Dedifferentiated amniotic fluid mesenchymal stem cell (primary cell): ENCODE results near the gene EPB41L3.

Experiments used
- DNase-seq: peaks from one replicate; pipeline ENCODE4 v3.0.0-alpha.2; 2016; ENCODE audit errors: extremely low spot score

EPB41L3 gene

GRCh38 chr18:5415031-5415430 is 128.8 kb downstream of the EPB41L3 start:
- DNase-seq = no peak

DNA sequence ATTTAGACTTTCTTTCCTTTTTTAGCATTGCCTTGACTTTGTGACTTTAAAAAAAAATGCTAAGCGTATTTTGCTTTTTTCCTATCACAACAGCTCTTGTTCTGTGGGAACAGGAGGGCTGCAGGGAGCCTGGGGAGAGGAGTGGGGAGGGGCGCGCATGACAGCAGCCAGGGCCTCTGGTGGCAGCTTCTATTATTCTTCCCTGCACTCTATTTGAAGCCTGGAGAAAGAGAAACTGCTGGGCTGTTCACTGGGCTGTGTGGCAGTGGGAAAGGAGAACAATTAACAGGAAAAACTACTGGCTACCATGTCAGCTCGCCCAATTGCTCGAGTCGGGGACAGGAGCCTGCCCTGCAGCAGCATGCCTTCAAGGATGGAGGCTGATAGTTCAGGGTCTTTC is 129.3 kb downstream of the EPB41L3 start:
- no peak for DNase-seq

GRCh38 chr18:5413447-5413846 is 130.3 kb downstream of the EPB41L3 start:
- no peak for DNase-seq

DNA sequence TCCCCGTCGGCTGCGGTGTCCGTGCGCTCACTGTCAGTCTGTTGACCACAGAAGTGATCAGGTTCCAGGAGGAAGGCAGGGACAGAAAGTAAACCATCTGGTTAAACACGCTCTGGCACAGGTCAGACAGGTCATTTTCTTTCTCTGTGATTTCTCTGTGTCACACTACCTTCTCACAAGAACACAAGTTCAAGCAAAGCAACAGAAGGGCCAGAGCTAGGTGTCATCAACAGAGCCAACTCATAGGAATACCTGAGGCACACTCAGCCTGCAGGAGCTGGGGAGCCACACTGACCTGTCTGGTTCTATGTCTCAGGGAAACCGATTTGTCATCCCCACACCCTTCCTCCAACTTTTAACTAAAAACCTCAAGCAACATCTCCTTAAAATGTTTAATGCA is 133.2 kb downstream of the EPB41L3 start:
- DNase-seq = no peak

- DNase-seq = no peak
Observed at GRCh38 chr18:5398269-5398668, 145.5 kb downstream of the EPB41L3 start.

- DNase-seq = no peak
Observed at GRCh38 chr18:5397102-5397501, 146.7 kb downstream of the EPB41L3 start.

DNA sequence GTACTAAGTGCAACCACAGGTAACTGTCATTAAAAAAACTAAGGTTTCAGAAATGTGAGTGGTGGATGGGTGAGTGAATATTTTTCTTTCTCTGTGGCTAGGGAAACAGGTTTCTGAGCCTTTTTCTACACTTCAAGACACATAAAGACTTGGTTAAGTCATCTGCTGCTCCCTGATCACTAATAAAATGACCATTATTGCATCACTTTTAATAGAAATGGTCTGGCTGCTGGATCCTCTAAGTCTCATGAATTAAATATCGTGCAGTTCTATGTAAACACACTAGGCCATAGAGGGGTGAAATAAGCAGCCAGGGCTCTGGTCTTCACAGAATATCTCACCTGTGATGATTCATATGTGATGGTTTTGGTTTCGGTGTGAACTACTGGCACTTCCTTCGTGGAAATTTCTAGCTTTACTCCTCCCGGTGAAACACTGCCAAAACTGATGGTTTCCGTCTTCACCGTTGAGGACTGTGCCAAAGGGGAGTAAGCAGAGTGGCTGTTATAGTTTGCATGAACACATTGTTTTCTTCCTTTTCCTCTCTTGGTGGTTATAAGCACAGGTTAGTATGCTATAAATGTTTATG is 147.8 kb downstream of the EPB41L3 start:
- no peak for DNase-seq

GRCh38 chr18:5393779-5394178 is 150.0 kb downstream of the EPB41L3 start:
- DNase-seq = no peak

GRCh38 chr18:5391409-5391808 is 152.4 kb downstream of the EPB41L3 start:
- DNase-seq = no peak

DNA sequence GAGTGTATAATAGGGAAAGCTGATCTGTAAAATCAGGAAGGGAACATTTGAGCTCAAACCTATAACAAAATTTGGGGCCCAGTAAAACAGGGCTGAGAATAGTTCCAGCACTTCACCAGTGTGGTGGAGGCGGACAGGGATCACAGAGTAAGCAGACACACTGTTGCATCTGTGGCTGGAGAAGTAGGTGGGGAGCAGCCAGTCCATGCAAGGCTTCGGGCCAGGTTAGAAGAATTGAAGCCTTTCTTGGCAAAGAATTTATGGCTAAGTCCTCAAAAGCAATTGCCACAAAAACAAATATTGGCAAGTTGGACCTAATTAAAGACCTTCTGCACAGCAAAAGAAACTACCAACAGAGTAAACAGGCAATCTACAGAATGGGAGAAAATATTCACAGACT is 154.4 kb downstream of the EPB41L3 start:
- DNase-seq = no peak

DNA sequence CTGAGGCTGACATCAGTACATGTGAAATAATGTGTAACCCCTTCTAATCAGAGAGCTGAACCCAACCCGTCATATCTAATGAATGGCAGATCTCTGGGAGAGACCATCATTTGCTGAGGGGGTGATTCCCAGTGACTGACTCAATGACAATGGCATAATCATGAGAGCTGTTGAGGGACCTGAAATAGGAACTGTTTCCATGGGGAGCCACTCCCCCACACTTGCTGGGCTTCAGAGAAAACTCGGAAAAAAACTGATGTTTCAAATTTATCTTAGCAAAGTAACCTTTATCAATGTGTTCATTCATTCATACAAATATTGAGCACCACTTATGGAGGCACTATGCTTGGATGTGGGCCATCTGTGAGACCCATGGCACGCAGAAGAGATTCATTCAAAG is 154.9 kb downstream of the EPB41L3 start:
- no peak for DNase-seq

- no peak for DNase-seq
Observed at GRCh38 chr18:5380586-5380985, 163.2 kb downstream of the EPB41L3 start.

- DNase-seq = no peak
Observed at GRCh38 chr18:5376986-5377385, 166.8 kb downstream of the EPB41L3 start.

GRCh38 chr18:5370332-5370731 is 173.5 kb downstream of the EPB41L3 start:
- no peak for DNase-seq

GRCh38 chr18:5369513-5369912 is 174.3 kb downstream of the EPB41L3 start:
- DNase-seq = no peak

DNA sequence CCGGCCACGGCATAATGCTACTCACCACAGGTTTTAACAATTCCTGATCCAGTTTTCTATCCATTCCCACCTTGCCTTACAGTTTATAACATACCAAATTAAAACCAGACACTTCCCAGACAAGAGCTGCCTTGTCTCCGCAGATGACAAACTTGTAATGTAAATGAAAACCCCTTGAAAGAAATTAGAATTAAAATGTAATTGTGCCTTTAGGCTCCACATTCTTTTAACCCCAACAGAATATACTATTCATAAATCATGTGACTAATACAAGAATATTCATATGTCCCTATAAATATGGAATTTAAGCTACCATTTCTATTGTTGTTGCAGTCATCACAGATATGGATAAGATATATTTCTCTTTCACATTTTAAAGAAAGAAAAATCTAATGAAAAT is 178.4 kb downstream of the EPB41L3 start:
- no peak for DNase-seq

DNA sequence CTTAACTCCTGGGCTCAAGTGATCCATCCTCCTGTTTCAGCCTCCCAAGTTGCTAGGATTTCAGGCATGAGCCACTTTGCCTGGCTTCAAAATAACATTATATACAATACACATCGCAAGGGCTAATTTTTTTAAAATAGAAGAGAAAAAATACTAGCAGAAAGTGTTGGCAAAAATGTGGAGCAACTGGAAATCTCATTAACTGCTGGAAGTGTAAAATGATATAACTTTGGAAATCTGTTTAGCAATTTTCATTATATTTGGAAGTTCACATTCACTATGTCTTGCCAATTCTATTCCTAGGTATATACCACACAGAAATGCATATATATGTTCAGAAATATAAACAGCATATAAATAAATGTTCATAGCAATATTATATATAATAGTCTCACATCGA is 193.2 kb downstream of the EPB41L3 start:
- no peak for DNase-seq
